GM19452 (cell line): ENCODE results near the gene FLT3LG.

Experiments
- ATAC-seq: cut with Tn5 transposase; IDR thresholded peaks from one replicate; pipeline ENCODE4 v1.9.1; 2021; ENCODE audit not compliant: unreplicated experiment

The FLT3LG gene

GRCh38 chr19:49473868-49474541 is at the start of gene FLT3LG:
FLT3LG (plus strand) TSS chr19:49474215; CDS start chr19:49474640, 425 bp downstream.
- ATAC-seq = peak; percentile 52

- no peak for ATAC-seq
Measured at GRCh38 chr19:49425178-49425577, 48.8 kb upstream of the FLT3LG start, which contains the start of gene GFY. GFY (plus strand) TSS chr19:49425388; CDS start chr19:49426431, 1,043 bp downstream.

- no peak for ATAC-seq
Measured at GRCh38 chr19:49425922-49426592, 48.0 kb upstream of the FLT3LG start.

GRCh38 chr19:49427339-49427738 is 46.7 kb upstream of the FLT3LG start:
- ATAC-seq = no peak

- no peak for ATAC-seq
Measured at GRCh38 chr19:49427855-49428546, 46.0 kb upstream of the FLT3LG start.

- no peak for ATAC-seq
Measured at GRCh38 chr19:49428547-49429451, 45.2 kb upstream of the FLT3LG start.

GRCh38 chr19:49430172-49430677 is 43.8 kb upstream of the FLT3LG start:
- no peak for ATAC-seq

GRCh38 chr19:49430678-49431329 is 43.2 kb upstream of the FLT3LG start:
- ATAC-seq = no peak

- no peak for ATAC-seq
Measured at GRCh38 chr19:49431330-49431749, 42.7 kb upstream of the FLT3LG start.

- no peak for ATAC-seq
Measured at GRCh38 chr19:49432141-49433073, 41.6 kb upstream of the FLT3LG start.

GRCh38 chr19:49433240-49433901 is 40.6 kb upstream of the FLT3LG start:
- no peak for ATAC-seq

- ATAC-seq = no peak
Measured at GRCh38 chr19:49434907-49435583, 39.0 kb upstream of the FLT3LG start.

GRCh38 chr19:49435670-49436069 is 38.3 kb upstream of the FLT3LG start:
- ATAC-seq = no peak

- ATAC-seq = no peak
Measured at GRCh38 chr19:49436381-49437017, 37.5 kb upstream of the FLT3LG start.

GRCh38 chr19:49437231-49437630 is 36.8 kb upstream of the FLT3LG start:
- no peak for ATAC-seq

- ATAC-seq = no peak
Measured at GRCh38 chr19:49438261-49438660, 35.8 kb upstream of the FLT3LG start.

- no peak for ATAC-seq
Measured at GRCh38 chr19:49439836-49440235, 34.2 kb upstream of the FLT3LG start.
